B cell (primary cell): ENCODE results near the gene OTUB2. TPM values are rescaled to one million over a fixed set of nuclear protein-coding genes. Genes with fewer than 3 reads are reported as not detected.

Experiments
- ATAC-seq: fragments of 200-7000 bp; cut with Tn5 transposase; one replicate; pipeline ENCODE4 v1.10.0; 2021; ENCODE audit warnings: low read depth, mild to moderate bottlenecking, moderate number of reproducible peaks, moderate library complexity
- CTCF ChIA-PET: fragments of 350-600 bp; sonication (Branson Sonifier 250); formaldehyde crosslinking; loops from one replicate; lab custom pipeline; 2021; ENCODE audit warnings: antibody characterized with exemption, inconsistent platforms; lab: Charles Lee
- POLR2A ChIA-PET: fragments of 350-600 bp; sonication (Branson Sonifier 250); formaldehyde crosslinking; loops from one replicate; lab custom pipeline; 2021; ENCODE audit warnings: antibody characterized with exemption; lab: Charles Lee
- DNase-seq: peaks from one replicate; pipeline ENCODE4 v3.0.0; 2013
- H2AFZ ChIP-seq: 2 replicates; pipeline ENCODE4 v1.6.1; 2012; ENCODE audit warnings: mild to moderate bottlenecking, low read depth, low read length; ENCODE audit not compliant: insufficient read depth, poor library complexity, severe bottlenecking
- H3K27ac ChIP-seq, 2 donors: 1 replicate in 1 of 2; 2 replicates in 1 of 2; pipeline ENCODE4 v1.5.1; 2012 to 2013; ENCODE audit warnings: low read length in 2 of 2, mild to moderate bottlenecking in 2 of 2, moderate library complexity in 1 of 2
- H3K27me3 ChIP-seq, 4 experiments: fragments of 200-600 bp in 1 of 4; sonication (generic) in 1 of 4; replicated peaks in 1 of 4; 1 replicate in 2 of 4; 2 replicates in 2 of 4; pipeline versions ENCODE4 v1.6.1 to v1.7.0; 2013 to 2016; ENCODE audit warnings: low read length in 3 of 4, mild to moderate bottlenecking in 2 of 4, mixed read lengths in 1 of 4, moderate library complexity in 1 of 4; ENCODE audit not compliant: insufficient read depth in 4 of 4, control insufficient read depth in 3 of 4; ENCODE audit errors: control extremely low read depth in 1 of 4
- H3K36me3 ChIP-seq, 2 experiments: replicated peaks in 1 of 2; 1 replicate in 1 of 2; 2 replicates in 1 of 2; pipeline versions ENCODE4 v1.6.1 to v1.7.1; 2013; ENCODE audit warnings: low read length in 1 of 2; ENCODE audit not compliant: insufficient read depth in 2 of 2, control insufficient read depth in 1 of 2; ENCODE audit errors: control extremely low read depth in 1 of 2, extremely low read depth in 1 of 2
- H3K4me1 ChIP-seq, 2 donors: fragments of 200-600 bp in 1 of 2; sonication (generic) in 1 of 2; 1 replicate in 1 of 2; 2 replicates in 1 of 2; pipeline versions ENCODE4 v1.5.1 to v1.6.1; 2013 to 2017; ENCODE audit warnings: low read length in 2 of 2; ENCODE audit not compliant: control insufficient read depth in 2 of 2, insufficient read depth in 2 of 2
- H3K4me2 ChIP-seq: replicated peaks from 2 replicates; pipeline ENCODE3; 2012; ENCODE audit warnings: mild to moderate bottlenecking, low read depth, low read length; ENCODE audit not compliant: poor library complexity, severe bottlenecking
- H3K4me3 ChIP-seq, 5 experiments: fragments of 200-600 bp in 1 of 5; sonication (generic) in 1 of 5; 1 replicate in 3 of 5; 2 replicates in 2 of 5; pipeline versions ENCODE4 v1.5.1 to v1.7.0; 2011 to 2016; ENCODE audit warnings: low read length in 4 of 5, mild to moderate bottlenecking in 4 of 5, low read depth in 2 of 5, control low read depth in 1 of 5, moderate library complexity in 1 of 5; ENCODE audit not compliant: insufficient read depth in 1 of 5; ENCODE audit errors: control extremely low read depth in 1 of 5, extremely low read depth in 1 of 5
- H3K79me2 ChIP-seq: fragments of 200-600 bp; sonication (generic); one replicate; pipeline ENCODE4 v1.6.0; 2016; ENCODE audit warnings: low read length; ENCODE audit not compliant: control insufficient read depth, insufficient read depth
- H3K9ac ChIP-seq: fragments of 200-600 bp; sonication (generic); 2 replicates; pipeline ENCODE4 v1.6.1; 2017; ENCODE audit warnings: mild to moderate bottlenecking, low read length, moderate library complexity
- H3K9me3 ChIP-seq, 3 donors: one replicate each; pipeline versions ENCODE4 v1.6.1 to v1.7.1; 2013; ENCODE audit warnings: low read length in 2 of 3; ENCODE audit not compliant: control insufficient read depth in 2 of 3, insufficient read depth in 1 of 3; ENCODE audit errors: control extremely low read depth in 1 of 3
- H4K20me1 ChIP-seq: 2 replicates; pipeline ENCODE4 v1.6.0; 2012; ENCODE audit warnings: mild to moderate bottlenecking, low read length; ENCODE audit not compliant: insufficient read depth, control insufficient read depth, poor library complexity, severe bottlenecking
- H3K27ac Mint-ChIP-seq: one replicate; pipeline ENCODE4 v1.8.0; 2021; ENCODE audit warnings: mixed read lengths
- H3K27me3 Mint-ChIP-seq: one replicate; pipeline ENCODE4 v1.8.0; 2021; ENCODE audit warnings: mixed read lengths
- H3K4me1 Mint-ChIP-seq: one replicate; pipeline ENCODE4 v1.8.0; 2021; ENCODE audit warnings: mixed read lengths
- H3K4me3 Mint-ChIP-seq: one replicate; pipeline ENCODE4 v1.8.0; 2021; ENCODE audit warnings: mixed read lengths
- H3K9me3 Mint-ChIP-seq: one replicate; pipeline ENCODE4 v1.8.0; 2022; ENCODE audit warnings: mixed read lengths; ENCODE audit not compliant: insufficient read depth
- CTCF ChIP-seq: fragments of 200-600 bp; IDR thresholded peaks from one replicate; pipeline ENCODE4 v1.8.0; 2022; ENCODE audit warnings: antibody characterized with exemption, mild to moderate bottlenecking
- EZH2 ChIP-seq: IDR thresholded peaks from 2 replicates; pipeline ENCODE4 v1.6.1; 2012; ENCODE audit warnings: borderline replicate concordance, low read depth, mild to moderate bottlenecking, moderate library complexity, low read length; ENCODE audit not compliant: insufficient read depth, poor library complexity, severe bottlenecking
- WGBS: methylation state at CpG from one replicate; pipeline ENCODE4 v1.1.5; 2013; ENCODE audit warnings: missing lambda C conversion rate; ENCODE audit not compliant: insufficient coverage; 5-methylcytosine and 5-hydroxymethylcytosine counted together
- intact Hi-C: fragments of 100-400 bp; cut with micrococcal nuclease; formaldehyde crosslinking; loops from one replicate; pipeline ENCODE4 v1.10.0; 2022
- polyA plus RNA-seq: library from polyadenylated mRNA; depleted of rRNA; stranded (reverse); fragments of >200 nt; gene quantifications from 2 replicates; pipeline ENCODE4 v1.2.3, GENCODE V29; 2012
- total RNA-seq, 2 donors: library from RNA; stranded (reverse); fragments of 120-200 nt in 1 of 2; gene quantifications; 1 replicate in 1 of 2; 2 replicates in 1 of 2; pipeline versions ENCODE4 v1.2.3 to v1.2.4, GENCODE V29; 2013 to 2022

Gene OTUB2
- total and polyA plus RNA-seq, 2 donors (not counting 1 experiment from before 2014, with no cell fraction given) = 0.04 to 0.17 TPM

GRCh38 chr14:93982230-93983007 is 43.7 kb upstream of the OTUB2 start:
- intact Hi-C loops = no loop called here
- Histone ChIP-seq H3K27me3 (peaks cover 0 to 65% (median 32%) of the 10 kb centered on the region in 4 experiments), H4K20me1 (no peaks in the 10 kb centered on the region), H3K4me1 (peaks cover 7 to 17% of the 10 kb centered on the region in 2 donors), H3K9ac (no peak overlapping the region), H3K36me3 (no peaks in the 10 kb centered on the region), H2AFZ (no peak overlapping the region), H3K4me3 (no peak overlapping the region), H3K79me2 (no peaks in the 10 kb centered on the region), H3K9me3 (peaks cover 1 to 39% (median 13%) of the 10 kb centered on the region in 3 donors), H3K27ac (no peak overlapping the region), H3K4me2 (no peak overlapping the region)
- TF ChIP-seq EZH2 = no peak
- no peak for TF ChIP-seq CTCF
- Mint-ChIP-seq H3K4me1 (peaks cover 13% of the 10 kb centered on the region), H3K9me3 (no peaks in the 10 kb centered on the region), H3K27me3 (peaks cover 37% of the 10 kb centered on the region), H3K4me3 (no peak overlapping the region), H3K27ac (no peak overlapping the region)
- no peak for DNase-seq
- CTCF ChIA-PET = interaction anchor here (0.6 to 37.7 kb wide), 5 partner anchors 11 to 39 kb away, joined by 3 to 1036 read pairs (median 4); no protein-coding TSS in a partner anchor
- POLR2A ChIA-PET = no interaction called here
- no peak for ATAC-seq
- 98% methylated on average over 7 of the region's 10 CpGs for WGBS

GRCh38 chr14:93984070-93984469 is 42.1 kb upstream of the OTUB2 start:
- DNase-seq (no peak), ATAC-seq (no peak)
- H3K9me3 ChIP-seq = peaks cover 0 to 25% (median 1%) of the 10 kb centered on the region in 3 donors
- H3K9ac ChIP-seq = no peak overlapping the region
- POLR2A ChIA-PET = no interaction called here
- peaks cover 0 to 71% (median 32%) of the 10 kb centered on the region in 4 experiments for H3K27me3 ChIP-seq
- H3K79me2 ChIP-seq = no peaks in the 10 kb centered on the region
- H2AFZ ChIP-seq = no peak overlapping the region
- Mint-ChIP-seq H3K27me3 (peaks cover 37% of the 10 kb centered on the region), H3K9me3 (no peaks in the 10 kb centered on the region), H3K4me3 (no peak overlapping the region), H3K27ac (no peak overlapping the region), H3K4me1 (peaks cover 3% of the 10 kb centered on the region)
- intact Hi-C loops = no loop called here
- no peaks in the 10 kb centered on the region for H3K36me3 ChIP-seq
- CTCF ChIA-PET = interaction anchor here (1.4 to 37.7 kb wide), 3 partner anchors 14 to 41 kb away, joined by 4 to 1036 read pairs (median 7); no protein-coding TSS in a partner anchor
- no peaks in the 10 kb centered on the region for H4K20me1 ChIP-seq
- no peak overlapping the region for H3K27ac ChIP-seq
- H3K4me1 ChIP-seq = peaks cover 0 to 4% of the 10 kb centered on the region in 2 donors
- H3K4me2 ChIP-seq = no peak overlapping the region
- no peak for TF ChIP-seq CTCF
- TF ChIP-seq EZH2 = no peak
- no peak overlapping the region for H3K4me3 ChIP-seq
- WGBS = 63% methylated on average over 1 of the region's 3 CpGs
